GM12878 (cell line): ENCODE measurements around the gene SMARCD2. TPM values are rescaled to one million over a fixed set of nuclear protein-coding genes. Genes with fewer than 3 reads are reported as not detected.
"Not testable (repeated sequence)": the region's sequence is repeated elsewhere in the genome, so short reads cannot be mapped to it uniquely, and the experiment has no call there.

Experiments used
- ATAC-seq: fragments of 200-7000 bp; cut with Tn5 transposase; 3 replicates; pipeline ENCODE4 v1.9.1; 2020; ENCODE audit warnings: mild to moderate bottlenecking, moderate library complexity
- BruUV-seq: library from RNA; stranded (reverse); fragments of 400-500 nt; replicated peaks from 2 replicates; lab custom pipeline; 2021; lab: Mats Ljungman, UMichigan
- CTCF ChIA-PET: fragments of 300-600 bp; sonication (Branson Sonifier 250); formaldehyde crosslinking; extraction: SDS; loops from one replicate; lab custom pipeline; 2021; ENCODE audit warnings: inconsistent platforms; lab: Yijun Ruan, JAX
- POLR2A ChIA-PET: fragments of 350-600 bp; formaldehyde crosslinking; extraction: SDS; loops from one replicate; lab custom pipeline; 2021; ENCODE audit warnings: inconsistent platforms; lab: Charles Lee
- RAD21 ChIA-PET: fragments of 300-600 bp; sonication (Branson Sonifier 250); formaldehyde crosslinking; loops from one replicate; lab custom pipeline; 2023; ENCODE audit warnings: antibody characterized with exemption; ENCODE audit not compliant: unreplicated experiment; lab: Charles Lee
- SMC1A ChIA-PET: fragments of 300-600 bp; sonication (Branson Sonifier 250); formaldehyde crosslinking; loops from one replicate; lab custom pipeline; 2023; ENCODE audit not compliant: unreplicated experiment, uncharacterized antibody; lab: Charles Lee
- DNase-seq: peaks from one replicate; pipeline ENCODE4 v3.0.0-alpha.2; 2011; ENCODE audit warnings: low read depth, low spot score
- FAIRE-seq: peaks from 3 replicates; lab custom pipeline; 2011; peaks lifted over from hg19 to GRCh38; lab: Jason Lieb, UNC
- H2AFZ ChIP-seq: 2 replicates; pipeline ENCODE4 v1.6.0; 2011; ENCODE audit warnings: low read depth, low read length, control low read depth; ENCODE audit not compliant: control insufficient read depth
- H3K27ac ChIP-seq: 2 replicates; pipeline ENCODE4 v1.5.1; 2011; ENCODE audit warnings: control low read depth; ENCODE audit not compliant: control insufficient read depth, insufficient read depth
- H3K27me3 ChIP-seq, 2 experiments: replicated peaks in 1 of 2; 2 replicates each; pipeline versions ENCODE4 v1.6.0 to v1.6.1; 2011; ENCODE audit warnings: low read length in 1 of 2; ENCODE audit not compliant: control insufficient read depth in 2 of 2, insufficient read depth in 2 of 2
- H3K36me3 ChIP-seq, 2 experiments: 2 replicates each; pipeline ENCODE4 v1.5.1; 2011; ENCODE audit warnings: low read length in 1 of 2; ENCODE audit not compliant: control insufficient read depth in 2 of 2, insufficient read depth in 2 of 2
- H3K4me1 ChIP-seq: 2 replicates; pipeline ENCODE4 v1.6.1; 2011; ENCODE audit warnings: mild to moderate bottlenecking, low read length, moderate library complexity, mixed read lengths; ENCODE audit not compliant: control insufficient read depth, insufficient read depth
- H3K4me2 ChIP-seq: 2 replicates; pipeline ENCODE4 v1.6.0; 2011; ENCODE audit warnings: control low read depth; ENCODE audit not compliant: control insufficient read depth, insufficient read depth
- H3K4me3 ChIP-seq: fragments of 200-600 bp; sonication (generic); 2 replicates; pipeline ENCODE4 v1.5.1; 2016
- H3K79me2 ChIP-seq: 2 replicates; pipeline ENCODE4 v1.6.0; 2011; ENCODE audit warnings: low read length; ENCODE audit not compliant: control insufficient read depth, insufficient read depth
- H3K9ac ChIP-seq: 2 replicates; pipeline ENCODE4 v1.8.0; 2011; ENCODE audit warnings: low read length, control low read depth, mixed read lengths; ENCODE audit not compliant: control insufficient read depth, insufficient read depth
- H3K9me3 ChIP-seq: replicated peaks from 3 replicates; pipeline ENCODE4 v1.5.1; 2011; ENCODE audit warnings: mild to moderate bottlenecking, low read length; ENCODE audit not compliant: control insufficient read depth, insufficient read depth
- H4K20me1 ChIP-seq: 2 replicates; pipeline ENCODE4 v1.6.0; 2011; ENCODE audit not compliant: control insufficient read depth, insufficient read depth
- CBFB ChIP-seq: IDR thresholded peaks from 2 replicates; pipeline ENCODE4 v1.6.1; 2016; ENCODE audit warnings: antibody characterized with exemption, low read depth
- EGR1 ChIP-seq, 2 experiments: IDR thresholded peaks; 1 replicate in 1 of 2; 2 replicates in 1 of 2; pipeline ENCODE4 v1.6.1; 2011 to 2012; ENCODE audit warnings: low read depth in 2 of 2, low read length in 2 of 2, borderline replicate concordance in 1 of 2, mild to moderate bottlenecking in 1 of 2, moderate library complexity in 1 of 2
- EP300 ChIP-seq, 2 experiments: fragments of 150-350 bp in 1 of 2; IDR thresholded peaks; 2 replicates each; pipeline ENCODE4 v1.6.1; 2011 to 2012; ENCODE audit warnings: low read depth in 2 of 2, low read length in 2 of 2, borderline replicate concordance in 1 of 2, improper control_type of control experiment in 1 of 2, inconsistent platforms in 1 of 2; ENCODE audit not compliant: control insufficient read depth in 1 of 2
- ESRRA ChIP-seq: IDR thresholded peaks from 2 replicates; pipeline ENCODE4 v1.6.1; 2012; ENCODE audit warnings: mild to moderate bottlenecking, low read length, improper control_type of control experiment
- JUND ChIP-seq: IDR thresholded peaks from 2 replicates; pipeline ENCODE4 v1.6.1; 2012; ENCODE audit warnings: low read depth, mild to moderate bottlenecking, low read length, improper control_type of control experiment, moderate library complexity
- MTA2 ChIP-seq: fragments of 450-650 bp; IDR thresholded peaks from 2 replicates; pipeline ENCODE4 v1.6.1; 2016; ENCODE audit warnings: low read depth, mild to moderate bottlenecking, moderate library complexity
- NFYA ChIP-seq: IDR thresholded peaks from 2 replicates; pipeline ENCODE4 v1.6.1; 2011; ENCODE audit warnings: low read depth, mild to moderate bottlenecking, low read length, improper control_type of control experiment, borderline replicate concordance
- ZBED1 ChIP-seq: IDR thresholded peaks from 2 replicates; pipeline ENCODE4 v1.6.1; 2016; ENCODE audit warnings: borderline replicate concordance
- ZNF207 ChIP-seq: fragments of 450-650 bp; IDR thresholded peaks from 2 replicates; pipeline ENCODE4 v1.6.1; 2014; ENCODE audit warnings: antibody characterized with exemption, mild to moderate bottlenecking, borderline replicate concordance
- WGBS: methylation state at CpG from one replicate; pipeline ENCODE4 v1.1.6; 2016; ENCODE audit warnings: low lambda C conversion rate; ENCODE audit not compliant: insufficient replicate concordance, insufficient coverage; ENCODE audit errors: missing lambda C conversion rate; 5-methylcytosine and 5-hydroxymethylcytosine counted together
- in situ Hi-C: fragments of 300-500 bp; cut with MboI; formaldehyde crosslinking; loops from 9 replicates; pipeline ENCODE4 v1.14.3; 2018; ENCODE audit warnings: mixed read lengths
- intact Hi-C: fragments of 100-400 bp; cut with micrococcal nuclease; formaldehyde crosslinking; loops from one replicate; pipeline ENCODE4 v1.14.2; 2022; ENCODE audit not compliant: unreplicated experiment
- polyA plus RNA-seq, 11 experiments: library from polyadenylated mRNA; depleted of rRNA in 4 of 11; unstranded in 6 of 11; stranded (reverse) in 5 of 11; fragments of >200 nt; fragmentation: Nextera tagmentation in 4 of 11; fragmentation: Illumina TruSeq in 1 of 11; extraction: Ambion mirVana in 4 of 11; extraction: Trizol in 1 of 11; gene quantifications; 1 replicate in 1 of 11; 2 replicates in 10 of 11; pipeline versions ENCODE4 v1.2.1 to v1.2.3, GENCODE V29; 2011 to 2016; ENCODE audit warnings: inconsistent platforms in 2 of 11, missing spikeins in 2 of 11, low read depth in 1 of 11
- total RNA-seq, 4 experiments: library from RNA; depleted of rRNA in 3 of 4; stranded (reverse); fragments of >200 nt in 3 of 4; fragmentation: Illumina TruSeq in 1 of 4; extraction: Trizol in 1 of 4; gene quantifications; 2 replicates each; pipeline versions ENCODE4 v1.2.1 to v1.2.3, GENCODE V29; 2013 to 2021
- TF ChIP-seq, protein P1 (sequence below): IDR thresholded peaks from 2 replicates; pipeline ENCODE4 v1.6.1; 2012; ENCODE audit warnings: low read depth, low read length, improper control_type of control experiment
- TF ChIP-seq, protein P2 (sequence below): fragments of 450-650 bp; formaldehyde crosslinking; IDR thresholded peaks from 2 replicates; pipeline ENCODE4 v1.4.0; 2020; ENCODE audit warnings: mild to moderate bottlenecking, moderate library complexity

Gene SMARCD2
- total and polyA plus RNA-seq, 10 of the 15 experiments (the other 5 are each of a cell fraction or from before 2014, with no cell fraction given) = 2.4 to 111 (median 63.6) TPM

DNA sequence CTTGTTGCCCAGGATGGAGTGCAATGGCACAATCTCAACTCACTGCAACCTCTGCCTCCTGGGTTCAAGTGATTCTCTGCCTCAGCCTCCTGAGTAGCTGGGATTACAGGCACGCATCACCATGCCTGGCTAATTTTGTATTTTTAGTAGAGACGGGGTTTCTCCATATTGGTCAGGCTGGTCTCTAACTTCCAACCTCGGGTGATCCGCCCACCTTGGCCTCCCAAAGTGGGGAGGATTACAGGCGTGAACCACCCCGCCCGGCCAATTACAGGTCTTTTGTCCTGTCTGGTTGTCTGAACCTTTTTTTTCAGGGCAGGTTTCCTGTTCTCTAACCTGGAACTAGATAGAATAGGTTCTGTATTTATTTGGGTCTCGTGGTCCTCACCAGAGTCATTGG is 13.9 kb upstream of the SMARCD2 start:
- intact Hi-C loops, RAD21 ChIA-PET, H3K79me2 ChIP-seq, H4K20me1 ChIP-seq, H3K27ac ChIP-seq, H3K9me3 ChIP-seq, DNase-seq, ATAC-seq, H3K4me1 ChIP-seq, H2AFZ ChIP-seq, H3K36me3 ChIP-seq, FAIRE-seq, H3K4me2 ChIP-seq, in situ Hi-C loops, H3K9ac ChIP-seq, H3K4me3 ChIP-seq, BruUV-seq, POLR2A ChIA-PET, H3K27me3 ChIP-seq: not testable (repeated sequence)
- CTCF ChIA-PET = interaction anchor here (0.7 to 3.0 kb wide), 4 partner anchors 9 to 54 kb away, joined by 3 to 16 read pairs (median 4); no protein-coding TSS in a partner anchor
- SMC1A ChIA-PET = interaction anchor here (0.5 kb wide), 1 partner anchor 658 kb away, joined by 3 read pairs; no protein-coding TSS in a partner anchor
- WGBS = 52% methylated on average over 8 of the region's 8 CpGs

DNA sequence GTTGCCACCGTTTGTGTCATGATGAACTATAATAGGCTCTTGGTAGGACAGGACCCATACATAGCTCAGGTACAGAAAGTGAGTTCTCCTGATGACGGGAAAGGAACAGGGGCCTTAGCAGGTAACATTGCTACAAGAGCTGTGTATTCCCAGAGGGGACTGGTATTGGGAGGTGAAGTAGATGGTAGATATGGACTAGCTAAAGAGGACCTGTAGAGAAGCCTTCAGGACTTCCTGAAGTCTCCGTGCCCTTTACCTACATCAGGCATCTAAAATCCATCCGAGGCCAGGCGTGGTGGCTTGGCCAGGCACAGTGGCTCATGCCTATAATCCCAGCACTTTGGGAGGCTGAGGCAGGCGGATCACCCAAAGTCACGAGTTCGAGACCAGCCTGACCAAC is 12.7 kb upstream of the SMARCD2 start:
- Histone ChIP-seq H3K9me3 (no peaks in the 10 kb centered on the region), H3K4me2 (no peak overlapping the region), H3K79me2 (no peaks in the 10 kb centered on the region), H3K36me3 (no peaks in the 10 kb centered on the region), H3K4me3 (no peak overlapping the region), H3K4me1 (no peaks in the 10 kb centered on the region), H3K27ac (no peak overlapping the region), H3K9ac (no peak overlapping the region), H3K27me3 (peaks cover 1 to 2% of the 10 kb centered on the region in 2 experiments; a peak in 2 of 4 replicates), H2AFZ (no peak overlapping the region), H4K20me1 (no peaks in the 10 kb centered on the region)
- ChIA-PET POLR2A (no interaction called here), SMC1A (no interaction called here), RAD21 (no interaction called here), CTCF (interaction anchor here (0.8 to 3.0 kb wide), 3 partner anchors 10 to 84 kb away, joined by 3 to 16 read pairs (median 4); no protein-coding TSS in a partner anchor)
- FAIRE-seq (no peak), ATAC-seq (no peak), DNase-seq (no peak)
- TF ChIP-seq NFYA (no peak), EGR1 (IDR thresholded peaks at IDR 0.05; ENCODE audit: borderline replicate concordance in 1 of 2, low read depth in 2 of 2, low read length in 2 of 2) (no peak), ZBED1 (no peak), ESRRA (no peak), ZNF207 (no peak), EP300 (IDR thresholded peaks at IDR 0.05; ENCODE audit: borderline replicate concordance in 1 of 2, control insufficient read depth in 1 of 2, low read depth in 2 of 2, low read length in 2 of 2) (no peak), MTA2 (no peak), CBFB (no peak), JUND (no peak)
- TF ChIP-seq, protein P1, sequence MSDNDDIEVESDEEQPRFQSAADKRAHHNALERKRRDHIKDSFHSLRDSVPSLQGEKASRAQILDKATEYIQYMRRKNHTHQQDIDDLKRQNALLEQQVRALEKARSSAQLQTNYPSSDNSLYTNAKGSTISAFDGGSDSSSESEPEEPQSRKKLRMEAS = no peak
- TF ChIP-seq, protein P2, sequence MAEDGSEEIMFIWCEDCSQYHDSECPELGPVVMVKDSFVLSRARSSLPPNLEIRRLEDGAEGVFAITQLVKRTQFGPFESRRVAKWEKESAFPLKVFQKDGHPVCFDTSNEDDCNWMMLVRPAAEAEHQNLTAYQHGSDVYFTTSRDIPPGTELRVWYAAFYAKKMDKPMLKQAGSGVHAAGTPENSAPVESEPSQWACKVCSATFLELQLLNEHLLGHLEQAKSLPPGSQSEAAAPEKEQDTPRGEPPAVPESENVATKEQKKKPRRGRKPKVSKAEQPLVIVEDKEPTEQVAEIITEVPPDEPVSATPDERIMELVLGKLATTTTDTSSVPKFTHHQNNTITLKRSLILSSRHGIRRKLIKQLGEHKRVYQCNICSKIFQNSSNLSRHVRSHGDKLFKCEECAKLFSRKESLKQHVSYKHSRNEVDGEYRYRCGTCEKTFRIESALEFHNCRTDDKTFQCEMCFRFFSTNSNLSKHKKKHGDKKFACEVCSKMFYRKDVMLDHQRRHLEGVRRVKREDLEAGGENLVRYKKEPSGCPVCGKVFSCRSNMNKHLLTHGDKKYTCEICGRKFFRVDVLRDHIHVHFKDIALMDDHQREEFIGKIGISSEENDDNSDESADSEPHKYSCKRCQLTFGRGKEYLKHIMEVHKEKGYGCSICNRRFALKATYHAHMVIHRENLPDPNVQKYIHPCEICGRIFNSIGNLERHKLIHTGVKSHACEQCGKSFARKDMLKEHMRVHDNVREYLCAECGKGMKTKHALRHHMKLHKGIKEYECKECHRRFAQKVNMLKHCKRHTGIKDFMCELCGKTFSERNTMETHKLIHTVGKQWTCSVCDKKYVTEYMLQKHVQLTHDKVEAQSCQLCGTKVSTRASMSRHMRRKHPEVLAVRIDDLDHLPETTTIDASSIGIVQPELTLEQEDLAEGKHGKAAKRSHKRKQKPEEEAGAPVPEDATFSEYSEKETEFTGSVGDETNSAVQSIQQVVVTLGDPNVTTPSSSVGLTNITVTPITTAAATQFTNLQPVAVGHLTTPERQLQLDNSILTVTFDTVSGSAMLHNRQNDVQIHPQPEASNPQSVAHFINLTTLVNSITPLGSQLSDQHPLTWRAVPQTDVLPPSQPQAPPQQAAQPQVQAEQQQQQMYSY (CRISPR knock-in tag) = no peak
- in situ Hi-C loops (no loop called here), intact Hi-C loops (no loop called here)
- 44% methylated on average over 8 of the region's 8 CpGs for WGBS
- no TSS peak for BruUV-seq
